Left cardiac atrium (tissue), 4 donors: ENCODE data around the gene CLDND2. TPM values are rescaled to one million over a fixed set of nuclear protein-coding genes. Genes with fewer than 3 reads are reported as not detected.

Experiments
- ATAC-seq, 2 donors: fragments of 200-7000 bp; cut with Tn5 transposase; one replicate each; pipeline ENCODE4 v1.9.1; 2020; ENCODE audit warnings: mild to moderate bottlenecking in 2 of 2, moderate library complexity in 2 of 2
- DNase-seq: peaks from one replicate; pipeline ENCODE4 v3.0.0-alpha.2; 2020
- intact Hi-C, 2 donors: fragments of 100-400 bp; cut with DNase I; formaldehyde crosslinking; loops; one replicate each; pipeline versions ENCODE4 v1.14.1 to v1.15.1; 2022 to 2023
- total RNA-seq, 2 donors: library from RNA; stranded (reverse); fragmentation: NEBNext Ultra II Directional; extraction: Animal tissue kit (Norgen Biotek cat#: 25700); gene quantifications; one replicate each; pipeline ENCODE4 v1.2.1, GENCODE V29; 2021
- donor health status: DM: no; HTN: yes; CAD: no.
- donor health status: DM: no; HTN: yes; CAD: no; lungs with severe emphysema.
- donor health status: DM: yes; HTN: yes; CAD: no.
- donor health status: Dilated cardiomyopathy.

CLDND2 gene
- total RNA-seq, 2 donors from 2014 or later = 1.3 to 2.5 TPM

GRCh38 chr19:51323481-51324166 is 45.2 kb downstream of the CLDND2 start:
- ATAC-seq (no peak), DNase-seq (no peak)
- intact Hi-C loops = no loop called here

- ATAC-seq (no peak), DNase-seq (no peak)
- intact Hi-C loops = no loop called here
Observed at GRCh38 chr19:51321799-51322198, 47.0 kb downstream of the CLDND2 start.

- ATAC-seq = peak in 1 of 2 donors; percentile 14
- intact Hi-C loops = no loop called here
- no peak for DNase-seq
Observed at GRCh38 chr19:51320280-51320657, 48.5 kb downstream of the CLDND2 start.

GRCh38 chr19:51319649-51320279 is 49.0 kb downstream of the CLDND2 start:
- DNase-seq (no peak), ATAC-seq (no peak)
- intact Hi-C loops = no loop called here

- no peak for ATAC-seq
- intact Hi-C loops = no loop called here
- DNase-seq = no peak
Observed at GRCh38 chr19:51318687-51319648, 49.8 kb downstream of the CLDND2 start.

GRCh38 chr19:51317968-51318367 is 50.8 kb downstream of the CLDND2 start:
- ATAC-seq (no peak), DNase-seq (no peak)
- intact Hi-C loops = no loop called here

- ATAC-seq (peak; percentile 19 to 71), DNase-seq (no peak)
- intact Hi-C loops = no loop called here
Observed at GRCh38 chr19:51317376-51317775, 51.4 kb downstream of the CLDND2 start.

Other genes starting within 250 kb of the CLDND2 start
- gene SIGLEC9, start 244.1 kb downstream of the CLDND2 start, total RNA-seq = 1 to 10 TPM; 5.1 to 6.6 TPM
- gene SIGLEC7, start 226.7 kb downstream of the CLDND2 start, total RNA-seq = 1 to 10 TPM; 1.6 to 2.2 TPM
- gene CD33, start 143.9 kb downstream of the CLDND2 start, total RNA-seq = 10 to 100 TPM in 1 of 2 donors, 1 to 10 TPM in 1; 3.2 to 11.4 TPM
- not detected for gene SIGLECL1, start 117.9 kb downstream of the CLDND2 start, total RNA-seq
- gene IGLON5, start 57.4 kb downstream of the CLDND2 start, total RNA-seq = under 1 TPM in 1 of 2 donors, not detected in 1; 0.16 TPM
- gene VSIG10L, start 26.9 kb downstream of the CLDND2 start, total RNA-seq = 1 to 10 TPM; 1.5 to 1.8 TPM
- gene ETFB, start 2.6 kb downstream of the CLDND2 start, total RNA-seq = 100 to 1,000 TPM; 225 to 267 TPM
- gene NKG7, start 3.7 kb upstream of the CLDND2 start, total RNA-seq = 1 to 10 TPM in 1 of 2 donors, under 1 TPM in 1; 0.89 to 4.0 TPM
- not detected for gene LIM2, start 19.0 kb upstream of the CLDND2 start, total RNA-seq
- not detected for gene C19orf84, start 21.6 kb upstream of the CLDND2 start, total RNA-seq
- 1 to 10 TPM; 1.4 to 1.6 TPM for gene SIGLEC10, start 48.6 kb upstream of the CLDND2 start, total RNA-seq
- under 1 TPM in 1 of 2 donors, not detected in 1; 0.09 TPM for gene SIGLEC8, start 89.5 kb upstream of the CLDND2 start, total RNA-seq
- not detected for gene CEACAM18, start 109.5 kb upstream of the CLDND2 start, total RNA-seq
- 1 to 10 TPM in 1 of 2 donors, not detected in 1; 1.1 TPM for gene SIGLEC12, start 132.8 kb upstream of the CLDND2 start, total RNA-seq
- 1 to 10 TPM in 1 of 2 donors, not detected in 1; 1.0 TPM for gene SIGLEC6, start 162.7 kb upstream of the CLDND2 start, total RNA-seq
- gene ZNF175, start 202.3 kb upstream of the CLDND2 start, total RNA-seq = 10 to 100 TPM in 1 of 2 donors, 1 to 10 TPM in 1; 9.6 to 10.8 TPM